Kidney capillary endothelial cell (primary cell): ENCODE measurements around the gene CIITA.
"Not testable (repeated sequence)": the region's sequence is repeated elsewhere in the genome, so short reads cannot be mapped to it uniquely, and the experiment has no call there.

Experiments used
- DNase-seq: peaks from one replicate; pipeline ENCODE4 v3.0.0-alpha.2; 2018; ENCODE audit warnings: low spot score

The CIITA gene

GRCh38 chr16:10959161-10959560, 82.2 kb downstream of the CIITA start:
- DNase-seq: no peak

GRCh38 chr16:10961231-10961630, 84.2 kb downstream of the CIITA start:
- DNase-seq: no peak

- peak; percentile 69 for DNase-seq
These were observed 87.3 kb downstream of the CIITA start for GRCh38 chr16:10964039-10964890.

- DNase-seq: no peak
These were observed 87.9 kb downstream of the CIITA start for GRCh38 chr16:10964891-10965326.

GRCh38 chr16:10965440-10966061, 88.5 kb downstream of the CIITA start:
- DNase-seq: no peak

DNA sequence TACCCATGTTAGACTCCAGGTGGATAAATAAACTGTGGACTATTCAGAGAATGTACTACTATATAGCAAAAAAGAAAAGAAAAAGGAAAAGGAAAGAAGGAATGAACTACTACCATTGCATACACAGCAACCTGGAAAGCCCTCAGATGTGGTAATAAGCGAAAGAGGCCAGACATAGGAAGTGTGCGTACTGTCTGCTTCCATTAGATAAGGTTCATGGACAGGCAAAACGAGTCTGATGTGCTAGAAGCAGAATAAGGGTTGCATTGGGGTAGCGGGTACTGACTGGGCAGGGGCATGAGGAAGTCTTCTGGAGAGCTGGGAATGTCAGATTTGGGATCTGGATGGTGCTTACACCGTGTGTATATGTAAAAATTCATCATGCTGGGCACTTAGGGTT, 89.1 kb downstream of the CIITA start:
- DNase-seq: no peak

DNA sequence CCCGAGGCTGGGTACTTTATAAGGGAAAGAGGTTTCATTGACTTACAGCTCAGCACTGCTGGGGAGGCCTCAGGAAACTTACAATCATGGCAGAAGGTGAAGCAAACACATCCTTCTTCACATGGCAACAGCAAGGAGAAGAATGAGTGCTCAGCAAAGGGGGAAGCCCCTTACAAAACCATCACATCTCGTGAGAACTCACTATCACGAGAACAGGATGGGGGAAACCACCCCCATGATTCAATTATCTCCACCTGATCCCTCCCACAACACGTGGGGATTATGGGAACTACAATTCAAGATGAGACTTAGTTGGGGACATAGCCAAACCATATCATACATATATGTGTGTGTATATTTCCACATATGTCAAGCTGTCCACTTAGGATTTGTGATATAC, 89.6 kb downstream of the CIITA start:
- not testable (repeated sequence) for DNase-seq

- no peak for DNase-seq
These were observed 91.0 kb downstream of the CIITA start for GRCh38 chr16:10967986-10968385.

DNA sequence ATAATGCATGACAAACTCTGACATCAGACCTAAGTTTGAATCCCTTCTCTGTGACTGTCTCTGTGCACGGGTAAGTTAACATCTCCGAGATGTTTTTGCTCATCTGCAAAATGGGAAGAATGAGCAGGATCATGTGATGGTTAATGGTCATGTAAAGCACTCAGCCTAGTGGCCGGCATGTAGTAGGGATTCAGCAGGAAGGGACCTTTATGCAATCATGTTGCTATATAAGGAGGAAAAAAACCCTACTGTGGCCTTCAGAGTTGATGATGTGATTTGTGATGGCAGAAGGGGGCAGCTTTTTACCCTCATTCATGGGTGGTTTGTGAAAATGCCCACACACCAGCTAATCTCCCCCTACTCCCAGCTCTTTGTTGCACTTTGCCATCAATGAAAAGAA, 91.5 kb downstream of the CIITA start:
- DNase-seq: no peak

- no peak for DNase-seq
These were observed 92.6 kb downstream of the CIITA start for GRCh38 chr16:10969615-10970014.

DNA sequence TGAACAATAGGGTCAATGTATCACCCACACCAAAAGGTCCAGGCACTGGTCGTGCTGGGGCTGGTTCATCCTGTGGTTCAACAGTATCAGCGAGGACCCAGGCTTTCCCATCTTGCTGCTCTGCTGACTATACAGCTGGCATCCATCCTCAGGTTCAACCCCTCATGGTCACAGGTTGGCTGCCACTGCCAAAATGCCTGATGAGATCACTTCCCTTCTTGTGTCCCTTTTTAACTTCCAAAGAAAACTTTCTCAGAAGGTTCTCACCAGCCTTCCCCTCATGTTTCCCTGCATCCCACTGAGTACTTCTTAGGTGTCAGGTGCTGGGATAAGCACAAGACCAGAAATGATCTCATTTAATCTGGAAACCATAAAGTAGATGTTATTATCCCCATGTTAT, 93.1 kb downstream of the CIITA start:
- DNase-seq: no peak

- DNase-seq: peak; percentile 61
These were observed 94.6 kb downstream of the CIITA start for GRCh38 chr16:10971560-10971961.

- DNase-seq: no peak
These were observed 95.3 kb downstream of the CIITA start for GRCh38 chr16:10972108-10972818.

DNA sequence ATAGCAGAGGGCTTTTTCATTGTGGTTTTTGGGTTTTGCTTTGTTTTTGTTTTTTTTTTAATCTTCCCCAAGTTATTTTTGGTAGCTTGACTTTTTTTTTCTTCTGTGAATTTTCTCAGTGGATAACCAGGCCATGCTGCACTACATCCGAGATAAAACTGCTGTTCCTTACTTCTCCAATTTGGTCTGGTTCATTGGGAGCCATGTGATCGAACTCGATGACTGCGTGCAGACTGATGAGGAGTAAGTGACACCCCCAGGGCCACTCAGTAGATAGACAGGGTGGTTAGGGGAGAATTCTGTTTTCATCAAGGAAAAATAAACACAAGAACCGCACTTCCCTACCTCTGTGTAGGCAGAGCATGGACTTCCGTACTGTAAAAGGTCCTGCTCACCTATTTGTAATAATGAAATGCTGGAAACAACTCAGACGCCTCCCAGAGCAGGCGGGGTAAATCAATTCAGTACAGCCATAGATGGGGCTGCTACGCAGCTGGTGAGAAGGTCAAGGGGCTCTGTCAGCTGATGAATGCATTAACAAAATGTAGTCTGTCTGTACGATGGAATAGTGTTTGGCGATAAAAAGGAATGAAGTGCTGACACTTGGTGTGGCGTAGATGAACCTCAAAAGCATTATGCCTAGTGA, 95.9 kb downstream of the CIITA start:
- no peak for DNase-seq

- DNase-seq: no peak
These were observed 99.6 kb downstream of the CIITA start for GRCh38 chr16:10976634-10977033.

GRCh38 chr16:10978124-10978523, 101.1 kb downstream of the CIITA start:
- DNase-seq: no peak

- DNase-seq: no peak
These were observed 102.0 kb downstream of the CIITA start for GRCh38 chr16:10978871-10979446.

DNA sequence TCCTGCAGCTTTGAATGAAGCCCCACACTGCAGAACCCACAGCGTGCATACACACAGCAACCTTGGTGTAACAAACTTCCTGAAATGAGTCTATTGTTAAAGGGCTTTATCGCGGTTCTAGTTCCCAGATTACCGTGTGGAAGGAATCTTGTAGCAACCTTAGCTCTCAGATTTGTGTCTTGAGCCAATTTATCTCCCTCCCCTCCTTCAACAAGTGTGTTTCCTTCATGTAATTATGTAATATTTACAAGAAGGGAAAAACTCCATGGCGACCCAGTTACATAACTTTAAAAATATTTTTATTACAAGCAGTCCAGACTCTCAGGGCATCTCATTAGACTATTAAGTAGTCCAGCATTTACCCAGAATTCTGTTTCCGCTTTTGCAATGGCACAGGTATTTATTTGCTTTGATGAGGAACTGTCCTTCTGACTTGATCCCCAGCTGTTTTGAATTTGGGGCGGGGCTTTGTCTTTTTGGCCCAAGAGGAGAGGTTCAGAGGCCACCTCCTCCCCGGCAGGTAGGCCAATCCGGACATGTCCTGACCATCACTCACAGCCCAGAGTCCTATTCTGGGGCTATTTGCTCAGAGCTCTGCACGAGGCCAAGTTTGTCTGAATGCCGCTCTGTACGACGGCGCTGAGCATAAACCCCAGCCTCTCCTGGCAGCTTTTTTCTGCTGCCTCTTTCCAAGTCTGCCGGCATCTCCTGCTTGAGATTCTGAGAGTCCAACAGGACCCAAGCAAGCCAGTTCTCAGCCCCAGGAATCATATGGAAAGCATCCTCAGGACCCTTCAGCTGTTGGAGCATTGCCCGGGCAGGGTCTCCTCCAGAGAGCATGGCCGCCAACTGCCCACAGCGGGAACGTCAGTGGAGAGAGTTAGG, 103.0 kb downstream of the CIITA start:
- DNase-seq: no peak

GRCh38 chr16:10980813-10981212, 103.8 kb downstream of the CIITA start:
- DNase-seq: no peak

GRCh38 chr16:10981697-10982216, 104.8 kb downstream of the CIITA start:
- DNase-seq: no peak
